WERI-Rb-1 (cell line): ENCODE results near the gene P2RX5.
A peak's percentile ranks its signal among the peaks of the same experiment; 100 is the strongest.

Source experiments
- DNase-seq: peaks from one replicate; pipeline ENCODE4 v3.0.0-alpha.2; 2020
- H3K27ac ChIP-seq: fragments of 250-450 bp; sonication (Bioruptor Pico); 2 replicates; pipeline ENCODE4 v1.5.1; 2020; ENCODE audit warnings: mild to moderate bottlenecking, moderate library complexity
- H3K27me3 ChIP-seq: fragments of 250-450 bp; sonication (Bioruptor Pico); 2 replicates; pipeline ENCODE4 v1.5.1; 2021; ENCODE audit warnings: mild to moderate bottlenecking, low read depth, moderate library complexity; ENCODE audit not compliant: insufficient read depth, severe bottlenecking
- H3K36me3 ChIP-seq: fragments of 250-450 bp; sonication (Bioruptor Pico); 2 replicates; pipeline ENCODE4 v1.5.1; 2020; ENCODE audit warnings: mild to moderate bottlenecking, moderate library complexity
- H3K4me3 ChIP-seq: 2 replicates; pipeline ENCODE4 v1.5.1; 2011; ENCODE audit warnings: low read depth, mild to moderate bottlenecking, control low read depth, low read length
- H3K9me3 ChIP-seq: fragments of 250-450 bp; sonication (Bioruptor Pico); 2 replicates; pipeline ENCODE4 v1.5.1; 2021; ENCODE audit warnings: mild to moderate bottlenecking, moderate library complexity; ENCODE audit not compliant: severe bottlenecking
- TF ChIP-seq, protein P1 (sequence below): IDR thresholded peaks from 2 replicates; pipeline ENCODE4 v1.5.1; 2011; ENCODE audit warnings: low read depth, mild to moderate bottlenecking, control low read depth, inconsistent platforms, low read length

P2RX5 gene

DNA sequence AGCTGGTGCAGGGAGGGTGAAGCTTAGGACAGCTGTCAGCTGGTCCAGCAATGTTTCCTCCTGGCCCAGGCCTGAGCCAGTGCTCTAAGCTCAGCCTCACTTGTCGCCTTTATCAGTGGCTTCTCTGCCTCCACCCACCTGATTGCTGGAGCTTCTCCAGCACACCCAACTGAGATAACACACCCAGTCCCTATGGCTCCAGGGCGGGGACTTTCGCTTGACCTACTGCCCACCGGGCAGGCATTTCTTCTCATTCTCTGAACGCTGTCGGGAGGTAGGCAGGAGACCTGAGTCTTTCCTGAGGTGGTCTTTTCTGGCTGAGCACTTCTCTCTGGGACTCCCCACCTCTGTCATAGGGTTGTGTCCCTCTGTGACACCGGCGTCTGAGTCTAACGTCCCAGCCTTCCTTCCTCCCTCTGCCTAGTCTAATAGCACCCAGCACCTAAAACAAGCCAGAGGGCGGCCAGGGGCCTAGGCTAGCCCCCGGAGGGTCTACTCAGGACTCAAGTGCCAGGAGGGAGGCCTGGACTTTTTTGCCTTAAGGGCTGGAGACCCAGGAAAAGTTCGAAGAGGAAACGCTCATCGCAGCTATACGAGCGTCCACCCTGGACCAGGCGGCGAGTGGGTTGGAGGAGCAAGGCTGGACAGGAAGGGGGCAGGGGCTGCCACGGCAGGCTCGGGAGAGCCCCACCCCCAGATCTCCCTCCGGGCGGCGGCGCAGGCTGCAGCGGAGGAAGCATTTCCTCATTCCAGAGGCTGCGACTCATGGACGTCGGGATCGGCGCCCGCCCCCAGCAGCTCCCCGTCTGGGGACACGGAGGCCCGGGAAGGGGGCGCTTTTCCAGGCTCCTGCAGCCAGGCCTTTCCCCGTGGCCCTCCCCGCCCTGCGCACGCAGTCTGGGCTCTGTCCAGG, 28.3 kb downstream of the P2RX5 start:
- H3K27me3 ChIP-seq: no peaks in the 10 kb centered on the region
- H3K4me3 ChIP-seq: peak overlapping the region; percentile 80
- H3K27ac ChIP-seq: peak overlapping the region; percentile 96
- H3K36me3 ChIP-seq: peaks cover 33% of the 10 kb centered on the region
- DNase-seq: peak; percentile 76
- TF ChIP-seq, protein P1, sequence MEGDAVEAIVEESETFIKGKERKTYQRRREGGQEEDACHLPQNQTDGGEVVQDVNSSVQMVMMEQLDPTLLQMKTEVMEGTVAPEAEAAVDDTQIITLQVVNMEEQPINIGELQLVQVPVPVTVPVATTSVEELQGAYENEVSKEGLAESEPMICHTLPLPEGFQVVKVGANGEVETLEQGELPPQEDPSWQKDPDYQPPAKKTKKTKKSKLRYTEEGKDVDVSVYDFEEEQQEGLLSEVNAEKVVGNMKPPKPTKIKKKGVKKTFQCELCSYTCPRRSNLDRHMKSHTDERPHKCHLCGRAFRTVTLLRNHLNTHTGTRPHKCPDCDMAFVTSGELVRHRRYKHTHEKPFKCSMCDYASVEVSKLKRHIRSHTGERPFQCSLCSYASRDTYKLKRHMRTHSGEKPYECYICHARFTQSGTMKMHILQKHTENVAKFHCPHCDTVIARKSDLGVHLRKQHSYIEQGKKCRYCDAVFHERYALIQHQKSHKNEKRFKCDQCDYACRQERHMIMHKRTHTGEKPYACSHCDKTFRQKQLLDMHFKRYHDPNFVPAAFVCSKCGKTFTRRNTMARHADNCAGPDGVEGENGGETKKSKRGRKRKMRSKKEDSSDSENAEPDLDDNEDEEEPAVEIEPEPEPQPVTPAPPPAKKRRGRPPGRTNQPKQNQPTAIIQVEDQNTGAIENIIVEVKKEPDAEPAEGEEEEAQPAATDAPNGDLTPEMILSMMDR: no peak
- no peaks in the 10 kb centered on the region for H3K9me3 ChIP-seq

DNA sequence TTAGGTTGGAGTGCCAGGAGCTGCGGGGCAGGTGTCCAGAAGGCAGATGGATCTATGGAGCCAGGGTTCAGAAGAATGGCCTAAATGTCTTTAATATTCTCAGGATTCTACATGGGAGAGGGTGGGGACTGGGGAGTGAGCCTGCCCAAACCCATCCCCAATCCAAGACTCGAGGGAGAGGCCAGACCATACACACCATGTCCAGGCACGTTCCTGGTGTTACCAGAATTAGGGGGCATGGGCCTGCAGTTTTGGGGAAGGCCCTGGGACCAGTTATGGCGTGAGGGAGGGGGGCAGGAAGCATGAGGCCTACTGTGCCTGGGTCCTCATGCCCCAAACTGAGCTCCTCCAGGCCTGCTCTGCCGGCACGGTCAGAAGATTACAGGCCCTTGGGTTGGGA, 29.4 kb downstream of the P2RX5 start:
- Histone ChIP-seq H3K4me3 (no peak overlapping the region), H3K9me3 (no peaks in the 10 kb centered on the region), H3K27me3 (no peaks in the 10 kb centered on the region), H3K27ac (peak overlapping the region; percentile 96), H3K36me3 (peaks cover 36% of the 10 kb centered on the region)
- DNase-seq: no peak
- TF ChIP-seq, protein P1: no peak

DNA sequence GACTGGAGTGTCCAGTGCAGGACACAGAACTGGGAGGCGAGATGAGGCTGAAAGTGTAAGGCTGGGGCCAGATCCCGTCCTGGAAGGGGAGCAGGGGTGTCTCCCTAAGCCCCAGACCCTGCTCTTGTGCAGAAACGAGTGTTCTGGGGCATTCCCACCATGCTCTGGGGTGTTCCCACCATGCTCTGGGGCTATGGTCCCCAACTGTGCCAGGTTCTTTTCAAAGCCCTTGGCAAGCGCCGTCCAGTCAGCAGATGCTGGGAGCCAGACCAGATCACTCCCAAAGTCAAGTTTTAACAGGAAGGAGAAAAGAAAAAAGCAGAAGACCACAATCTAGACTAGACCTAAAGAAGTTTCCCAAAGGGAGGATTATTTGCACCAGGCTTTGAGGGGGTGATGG, 30.1 kb downstream of the P2RX5 start:
- TF ChIP-seq, protein P1: no peak
- DNase-seq: no peak
- H3K4me3 ChIP-seq: no peak overlapping the region
- no peaks in the 10 kb centered on the region for H3K9me3 ChIP-seq
- no peak overlapping the region; the same call in 1 of the 2 replicates for H3K27ac ChIP-seq
- H3K27me3 ChIP-seq: no peaks in the 10 kb centered on the region
- peaks cover 43% of the 10 kb centered on the region for H3K36me3 ChIP-seq

DNA sequence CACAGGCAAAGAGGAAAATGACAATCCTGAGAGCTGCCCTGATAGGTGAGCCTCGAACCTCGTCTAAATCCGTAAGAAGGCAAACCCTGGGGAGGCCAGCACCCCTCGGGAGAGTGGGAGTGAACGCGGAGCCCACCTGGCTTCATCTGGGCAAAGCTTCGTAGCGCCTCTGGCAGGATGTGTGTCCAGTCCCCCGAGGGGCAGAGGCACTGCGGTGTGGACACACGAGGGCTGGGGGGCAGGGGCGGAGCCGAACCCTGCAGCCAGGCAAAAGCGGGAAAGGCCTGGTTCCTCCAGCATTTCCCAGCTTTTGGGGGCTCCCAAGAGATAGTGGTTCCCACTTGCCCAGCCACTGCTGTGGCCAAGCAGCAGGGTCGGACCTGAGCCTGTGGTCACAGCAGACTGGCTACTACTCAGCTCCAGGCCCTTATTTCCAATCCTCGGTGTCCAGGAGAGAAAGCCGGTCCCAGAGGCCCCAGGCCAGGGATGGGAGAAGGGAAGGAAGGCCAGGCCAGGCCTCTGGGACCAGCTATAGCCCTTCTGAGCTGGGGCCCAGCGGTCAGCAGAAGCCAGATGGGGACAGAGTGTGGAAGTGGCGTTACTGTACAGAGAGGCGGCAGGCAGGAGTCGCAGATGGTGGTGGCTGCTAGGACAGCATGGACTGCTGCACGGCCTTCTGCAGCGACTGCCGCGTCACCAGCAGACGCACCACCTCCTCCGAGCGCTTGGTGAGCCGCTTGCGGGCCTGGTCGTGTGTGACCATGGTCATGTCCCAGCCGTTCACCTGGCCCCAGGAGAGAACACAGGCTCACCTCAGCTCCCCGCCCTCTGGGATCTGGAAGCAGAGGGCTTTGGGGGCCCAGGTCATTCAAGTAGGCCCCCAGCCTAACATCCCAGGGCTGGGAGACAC, 32.6 kb downstream of the P2RX5 start:
- Histone ChIP-seq H3K27ac (peak overlapping the region; percentile 31; the same call in 1 of the 2 replicates), H3K27me3 (no peaks in the 10 kb centered on the region), H3K9me3 (no peaks in the 10 kb centered on the region), H3K4me3 (no peak overlapping the region), H3K36me3 (peaks cover 35% of the 10 kb centered on the region)
- TF ChIP-seq, protein P1: peak; percentile 18; the same call in 1 of the 2 replicates
- DNase-seq: peak; percentile 42

DNA sequence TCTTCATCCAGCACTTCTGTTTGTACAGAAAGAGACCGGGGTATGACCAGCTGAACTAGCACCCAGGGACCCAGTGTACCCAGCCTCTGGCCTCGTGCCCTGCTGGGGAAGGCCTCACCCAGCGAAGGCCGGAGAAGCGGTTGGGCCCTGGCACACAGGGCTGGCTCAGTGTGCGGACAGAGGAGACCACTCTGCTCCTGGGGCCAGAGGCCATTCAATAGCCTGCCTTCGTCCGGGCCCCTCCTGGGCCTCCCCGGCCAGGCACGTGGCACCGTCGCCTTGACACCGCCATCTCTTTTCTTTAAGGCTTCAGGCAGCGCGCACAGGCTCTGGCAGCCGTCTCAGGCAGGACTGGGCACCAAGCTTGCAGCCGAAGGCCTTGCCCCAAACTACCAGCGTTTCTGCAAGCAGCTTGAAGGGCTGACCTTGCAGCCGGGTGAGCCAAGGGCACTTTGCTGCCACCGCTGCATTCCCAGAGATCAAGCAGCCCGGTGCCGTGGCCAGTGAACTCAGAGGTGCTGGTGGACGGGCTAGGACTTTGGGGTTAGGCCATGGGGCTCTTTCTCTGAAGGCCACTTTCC, 35.6 kb downstream of the P2RX5 start:
- DNase-seq: no peak
- TF ChIP-seq, protein P1: no peak
- no peaks in the 10 kb centered on the region for H3K9me3 ChIP-seq
- H3K27me3 ChIP-seq: no peaks in the 10 kb centered on the region
- H3K4me3 ChIP-seq: no peak overlapping the region
- peaks cover 34% of the 10 kb centered on the region for H3K36me3 ChIP-seq
- H3K27ac ChIP-seq: no peak overlapping the region
